Fibroblast of pulmonary artery (primary cell): ENCODE data around the gene RNF146.
A peak's percentile ranks its signal among the peaks of the same experiment; 100 is the strongest.
"Not testable (repeated sequence)": the region's sequence is repeated elsewhere in the genome, so short reads cannot be mapped to it uniquely, and the experiment has no call there.

ENCODE experiments used
- DNase-seq: peaks from one replicate; pipeline ENCODE4 v3.0.0-alpha.2; 2010; ENCODE audit warnings: low read depth
- H3K4me3 ChIP-seq: replicated peaks from 2 replicates; pipeline ENCODE4 v1.5.1; 2011; ENCODE audit warnings: low read depth, mild to moderate bottlenecking, control low read depth, low read length, moderate library complexity
- TF ChIP-seq, protein P1 (sequence below): IDR thresholded peaks from 2 replicates; pipeline ENCODE4 v1.5.1; 2011; ENCODE audit warnings: mild to moderate bottlenecking, control low read depth, low read length, inconsistent platforms; ENCODE audit errors: missing control alignments

Gene RNF146

DNA sequence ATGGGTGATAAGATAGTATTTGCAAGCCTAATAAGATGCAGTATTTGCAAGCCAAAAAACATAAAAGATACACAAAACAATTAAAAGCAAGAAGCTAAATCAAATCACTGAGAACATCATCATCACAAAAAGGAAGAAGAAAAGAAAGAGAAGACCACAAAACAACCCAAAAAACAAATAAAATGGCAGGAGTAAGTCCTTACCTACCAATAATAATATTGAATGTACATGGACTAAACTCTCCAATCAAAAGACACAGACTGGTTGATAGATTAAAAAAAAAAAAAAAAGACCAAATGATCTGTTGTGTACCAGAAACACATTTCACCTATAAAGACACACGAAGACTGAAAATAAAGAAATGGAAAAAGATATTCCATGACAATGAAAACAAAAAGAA is 39.1 kb downstream of the RNF146 start:
- no peak overlapping the region for H3K4me3 ChIP-seq
- no peak for DNase-seq
- TF ChIP-seq, protein P1, sequence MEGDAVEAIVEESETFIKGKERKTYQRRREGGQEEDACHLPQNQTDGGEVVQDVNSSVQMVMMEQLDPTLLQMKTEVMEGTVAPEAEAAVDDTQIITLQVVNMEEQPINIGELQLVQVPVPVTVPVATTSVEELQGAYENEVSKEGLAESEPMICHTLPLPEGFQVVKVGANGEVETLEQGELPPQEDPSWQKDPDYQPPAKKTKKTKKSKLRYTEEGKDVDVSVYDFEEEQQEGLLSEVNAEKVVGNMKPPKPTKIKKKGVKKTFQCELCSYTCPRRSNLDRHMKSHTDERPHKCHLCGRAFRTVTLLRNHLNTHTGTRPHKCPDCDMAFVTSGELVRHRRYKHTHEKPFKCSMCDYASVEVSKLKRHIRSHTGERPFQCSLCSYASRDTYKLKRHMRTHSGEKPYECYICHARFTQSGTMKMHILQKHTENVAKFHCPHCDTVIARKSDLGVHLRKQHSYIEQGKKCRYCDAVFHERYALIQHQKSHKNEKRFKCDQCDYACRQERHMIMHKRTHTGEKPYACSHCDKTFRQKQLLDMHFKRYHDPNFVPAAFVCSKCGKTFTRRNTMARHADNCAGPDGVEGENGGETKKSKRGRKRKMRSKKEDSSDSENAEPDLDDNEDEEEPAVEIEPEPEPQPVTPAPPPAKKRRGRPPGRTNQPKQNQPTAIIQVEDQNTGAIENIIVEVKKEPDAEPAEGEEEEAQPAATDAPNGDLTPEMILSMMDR, result no peak

DNA sequence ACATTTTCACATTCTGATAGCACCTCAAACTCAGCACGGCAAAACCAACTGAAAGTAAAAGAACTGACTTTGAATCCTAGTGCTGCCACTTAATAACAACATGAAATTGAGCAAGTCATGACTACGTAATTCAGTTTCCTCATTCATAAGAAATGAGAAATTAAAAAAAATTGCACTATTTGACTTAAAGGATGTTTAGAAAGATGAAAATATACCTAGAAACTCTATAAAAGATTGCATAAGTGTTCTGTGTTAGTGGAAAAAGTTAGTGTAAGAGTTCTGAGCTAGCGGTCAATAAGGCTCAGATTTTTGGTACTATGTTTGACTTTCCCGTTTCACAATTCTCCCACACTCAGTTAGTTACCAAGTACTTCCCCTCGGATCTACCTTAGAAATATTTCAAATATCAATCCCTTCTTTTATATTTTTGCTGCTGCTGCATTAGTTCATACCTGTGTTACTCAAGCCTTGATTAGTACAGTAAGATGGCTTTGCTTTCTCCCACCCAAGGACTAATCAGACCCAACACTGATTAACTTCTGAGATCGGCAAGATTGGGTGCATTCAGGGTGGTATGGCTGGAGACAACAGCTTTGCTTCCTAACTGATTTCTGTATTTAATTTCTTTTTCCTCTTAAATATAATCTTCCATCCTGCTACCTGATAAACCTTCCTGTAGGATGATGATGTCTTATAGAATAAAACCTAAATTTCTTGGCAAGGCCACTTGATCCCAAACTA is 50.9 kb downstream of the RNF146 start:
- no peak for DNase-seq
- TF ChIP-seq, protein P1, result no peak
- H3K4me3 ChIP-seq, result no peak overlapping the region

DNA sequence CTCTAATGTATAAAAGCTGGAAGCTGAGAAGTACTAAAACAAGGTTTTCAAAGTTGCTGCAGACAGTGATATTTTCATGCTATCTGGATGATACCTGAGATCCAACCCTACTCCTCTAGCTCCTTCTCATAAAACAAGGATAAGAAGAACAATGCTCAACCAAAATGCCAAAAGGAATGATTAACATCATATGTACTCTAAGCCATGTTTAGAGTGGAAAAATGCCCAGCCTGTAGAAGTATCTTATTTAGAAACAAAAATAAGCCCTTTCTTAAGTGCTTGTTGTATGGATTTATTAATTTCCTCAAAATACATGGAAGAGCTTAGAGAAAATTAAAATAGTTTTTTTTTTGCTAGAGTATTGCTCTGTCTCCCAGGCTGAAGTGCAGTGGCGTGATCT is 53.0 kb downstream of the RNF146 start:
- TF ChIP-seq, protein P1, result no peak
- no peak overlapping the region for H3K4me3 ChIP-seq
- peak; percentile 13 for DNase-seq

DNA sequence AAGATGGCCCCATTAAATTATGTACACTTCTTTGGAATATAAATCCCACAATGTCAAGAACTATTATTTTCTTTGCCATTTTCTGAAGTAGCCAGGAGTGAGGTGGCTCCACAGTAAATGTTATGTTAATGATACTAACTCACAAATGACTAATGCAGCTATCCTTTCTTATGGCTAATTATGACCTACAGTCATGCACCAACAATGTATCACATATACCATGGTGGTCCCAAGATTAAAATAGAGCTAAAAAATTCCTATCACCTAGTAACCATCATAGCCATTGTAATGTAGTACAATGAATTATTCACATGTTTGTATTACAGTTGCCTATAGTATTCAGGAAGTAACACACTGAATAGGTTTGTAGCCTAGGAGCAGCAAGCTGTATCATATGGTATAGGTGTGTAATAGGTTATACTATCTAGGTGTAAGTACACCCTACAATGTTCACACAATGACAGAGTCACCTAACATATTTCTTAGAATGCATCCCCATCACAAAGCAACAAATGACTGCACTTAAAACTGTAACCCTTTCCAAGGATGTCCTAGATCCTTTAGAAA is 61.5 kb downstream of the RNF146 start:
- TF ChIP-seq, protein P1, result no peak
- no peak overlapping the region for H3K4me3 ChIP-seq
- no peak for DNase-seq

DNA sequence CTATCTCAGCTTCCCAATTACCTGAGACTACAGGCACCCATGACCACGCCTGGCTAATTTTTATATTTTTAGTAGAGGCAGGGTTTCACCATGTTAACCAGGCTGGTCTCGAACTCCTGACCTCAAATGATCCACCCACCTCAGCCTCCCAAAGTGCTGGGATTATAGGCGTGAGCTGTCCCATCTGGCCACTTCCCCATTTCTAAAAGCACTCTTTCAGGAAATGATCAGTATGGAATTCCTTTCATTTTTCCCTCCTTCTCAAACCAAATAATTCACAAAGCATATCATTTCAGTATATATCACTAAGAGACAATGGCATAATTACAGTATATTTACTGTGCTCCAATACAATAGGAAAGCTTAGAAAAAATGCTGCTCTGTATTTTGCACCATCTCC is 64.6 kb downstream of the RNF146 start:
- H3K4me3 ChIP-seq, DNase-seq: not testable (repeated sequence)

DNA sequence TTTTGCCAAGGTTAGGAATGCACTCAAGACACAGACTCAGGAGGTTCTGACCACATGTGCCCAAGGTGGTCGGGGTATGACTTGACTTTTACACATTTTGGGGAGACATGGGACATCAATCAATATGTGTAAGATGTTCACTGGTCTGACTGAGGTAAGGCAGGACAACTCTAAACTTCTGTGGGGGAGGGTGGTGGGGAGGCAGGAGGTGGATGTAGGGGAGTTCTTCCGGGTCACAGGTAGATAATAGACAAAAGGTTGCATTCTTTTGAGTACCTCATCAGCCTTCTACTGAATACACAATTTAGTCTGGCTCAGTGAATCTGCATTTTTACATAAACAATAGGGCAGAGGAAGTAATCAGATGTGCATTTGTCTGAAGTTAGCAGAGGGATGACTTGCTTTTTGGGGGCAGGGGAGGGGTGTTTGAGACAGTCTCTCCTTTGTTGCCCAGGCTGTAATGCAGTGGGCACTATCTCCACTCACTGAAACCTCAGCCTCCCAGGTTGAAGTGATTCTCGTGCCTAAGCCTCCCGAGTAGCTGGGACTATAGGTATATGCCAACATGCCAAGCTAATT is 65.8 kb downstream of the RNF146 start:
- H3K4me3 ChIP-seq, result no peak overlapping the region
- no peak for DNase-seq

More for the DNA sequence above, 65.8 kb downstream of the RNF146 start:
- TF ChIP-seq, protein P1, result no peak
